Endothelial cell (in vitro differentiated cells): ENCODE measurements around the gene LARP6. TPM values are rescaled to one million over a fixed set of nuclear protein-coding genes. Genes with fewer than 3 reads are reported as not detected.
"Not testable (repeated sequence)": the region's sequence is repeated elsewhere in the genome, so short reads cannot be mapped to it uniquely, and the experiment has no call there.

Experiments used
- DNase-seq: peaks from one replicate; pipeline ENCODE4 v3.0.0; 2021; ENCODE audit warnings: low spot score
- H3K27ac Mint-ChIP-seq: one replicate; pipeline ENCODE4 v1.8.0; 2021; ENCODE audit warnings: mixed read lengths, inconsistent platforms; ENCODE audit not compliant: unreplicated experiment
- H3K27me3 Mint-ChIP-seq: one replicate; pipeline ENCODE4 v1.8.0; 2021; ENCODE audit warnings: mild to moderate bottlenecking, moderate library complexity, mixed read lengths, inconsistent platforms; ENCODE audit not compliant: unreplicated experiment
- H3K36me3 Mint-ChIP-seq: one replicate; pipeline ENCODE4 v1.8.0; 2021; ENCODE audit warnings: mild to moderate bottlenecking, low read depth, mixed read lengths, inconsistent platforms; ENCODE audit not compliant: unreplicated experiment
- H3K4me1 Mint-ChIP-seq: one replicate; pipeline ENCODE4 v1.8.0; 2021; ENCODE audit warnings: mild to moderate bottlenecking, mixed read lengths, inconsistent platforms; ENCODE audit not compliant: unreplicated experiment
- H3K4me3 Mint-ChIP-seq: one replicate; pipeline ENCODE4 v1.8.0; 2021; ENCODE audit warnings: mild to moderate bottlenecking, mixed read lengths, inconsistent platforms; ENCODE audit not compliant: unreplicated experiment
- H3K9me3 Mint-ChIP-seq: one replicate; pipeline ENCODE4 v1.8.0; 2021; ENCODE audit warnings: mixed read lengths, inconsistent platforms; ENCODE audit not compliant: unreplicated experiment
- total RNA-seq: library from RNA; stranded (reverse); fragmentation: NEBNext Ultra II Directional; extraction: Animal tissue kit (Norgen Biotek cat#: 25700); gene quantifications from one replicate; pipeline ENCODE4 v1.2.1, GENCODE V29; 2021; ENCODE audit not compliant: unreplicated experiment
- TF ChIP-seq, protein P1 (sequence below): fragments of 200-600 bp; sonication (generic); IDR thresholded peaks from one replicate; pipeline ENCODE4 v1.5.0; 2021; ENCODE audit warnings: antibody characterized with exemption; ENCODE audit not compliant: unreplicated experiment

Gene LARP6
- total RNA-seq, 1 donor from 2014 or later, result 4.5 TPM

DNA sequence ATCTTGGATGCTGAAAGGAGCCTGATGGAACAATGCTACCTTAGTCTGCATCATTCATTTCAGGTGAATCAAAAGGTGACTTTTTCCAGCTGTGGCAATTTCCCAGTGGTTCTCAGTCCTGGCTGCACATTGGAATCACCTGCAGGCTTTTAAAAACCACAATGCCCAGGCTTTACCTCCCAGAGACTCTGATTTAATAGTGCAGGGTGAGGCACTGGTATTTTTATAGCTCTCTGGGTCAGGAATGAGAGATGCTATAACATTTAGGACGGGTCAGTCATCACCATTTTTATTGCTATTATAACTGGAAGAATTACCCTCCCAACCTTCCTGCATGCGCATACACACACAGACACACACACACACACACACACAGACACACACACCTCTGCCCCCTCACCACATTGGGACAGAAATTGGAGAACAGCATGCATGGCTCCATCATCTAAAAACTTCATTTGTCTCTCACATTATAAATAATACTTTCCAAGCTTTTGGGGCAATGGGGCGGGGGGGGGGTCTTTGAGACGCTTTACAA is 41.1 kb downstream of the LARP6 start:
- Mint-ChIP-seq H3K36me3 (no peaks in the 10 kb centered on the region), H3K9me3 (no peaks in the 10 kb centered on the region), H3K4me3 (no peak overlapping the region), H3K27ac (no peak overlapping the region), H3K27me3 (peaks cover 2% of the 10 kb centered on the region), H3K4me1 (no peaks in the 10 kb centered on the region)
- TF ChIP-seq, protein P1, sequence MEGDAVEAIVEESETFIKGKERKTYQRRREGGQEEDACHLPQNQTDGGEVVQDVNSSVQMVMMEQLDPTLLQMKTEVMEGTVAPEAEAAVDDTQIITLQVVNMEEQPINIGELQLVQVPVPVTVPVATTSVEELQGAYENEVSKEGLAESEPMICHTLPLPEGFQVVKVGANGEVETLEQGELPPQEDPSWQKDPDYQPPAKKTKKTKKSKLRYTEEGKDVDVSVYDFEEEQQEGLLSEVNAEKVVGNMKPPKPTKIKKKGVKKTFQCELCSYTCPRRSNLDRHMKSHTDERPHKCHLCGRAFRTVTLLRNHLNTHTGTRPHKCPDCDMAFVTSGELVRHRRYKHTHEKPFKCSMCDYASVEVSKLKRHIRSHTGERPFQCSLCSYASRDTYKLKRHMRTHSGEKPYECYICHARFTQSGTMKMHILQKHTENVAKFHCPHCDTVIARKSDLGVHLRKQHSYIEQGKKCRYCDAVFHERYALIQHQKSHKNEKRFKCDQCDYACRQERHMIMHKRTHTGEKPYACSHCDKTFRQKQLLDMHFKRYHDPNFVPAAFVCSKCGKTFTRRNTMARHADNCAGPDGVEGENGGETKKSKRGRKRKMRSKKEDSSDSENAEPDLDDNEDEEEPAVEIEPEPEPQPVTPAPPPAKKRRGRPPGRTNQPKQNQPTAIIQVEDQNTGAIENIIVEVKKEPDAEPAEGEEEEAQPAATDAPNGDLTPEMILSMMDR, result no peak
- no peak for DNase-seq

DNA sequence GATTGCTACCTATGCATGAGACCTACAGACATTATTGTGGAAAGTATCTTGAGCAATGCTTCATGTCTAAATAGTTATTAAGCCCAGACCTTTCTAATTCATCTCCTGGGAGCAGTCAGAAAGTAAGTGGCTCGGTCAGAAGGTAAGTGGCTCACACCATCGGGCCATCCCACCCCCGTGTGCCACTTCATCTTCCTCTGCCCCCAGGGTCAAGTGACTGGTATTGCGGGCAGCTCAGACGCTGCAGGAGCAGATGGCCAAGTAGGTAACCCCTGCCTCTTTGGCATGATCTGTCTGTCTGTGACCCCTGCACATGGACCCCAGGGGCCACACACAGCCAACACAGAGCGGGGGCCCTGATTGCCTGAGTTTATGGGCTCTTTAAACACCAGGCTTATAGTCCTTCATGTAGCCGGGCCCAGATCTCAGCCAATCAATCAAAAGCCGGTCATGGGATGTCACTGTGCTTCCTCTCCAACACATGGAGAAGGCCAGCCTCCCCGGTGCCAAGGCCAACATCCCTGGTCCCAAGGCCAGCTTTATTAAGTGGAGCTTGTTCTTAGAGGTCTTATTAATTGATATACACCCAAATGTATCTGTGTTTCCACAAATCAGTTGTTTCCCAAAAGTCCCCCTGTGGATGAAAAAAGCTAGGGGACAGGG is 42.9 kb downstream of the LARP6 start:
- Mint-ChIP-seq H3K36me3 (no peaks in the 10 kb centered on the region), H3K9me3 (no peaks in the 10 kb centered on the region), H3K27me3 (peaks cover 2% of the 10 kb centered on the region), H3K4me1 (peaks cover 13% of the 10 kb centered on the region), H3K27ac (no peak overlapping the region), H3K4me3 (no peak overlapping the region)
- no peak for DNase-seq
- TF ChIP-seq, protein P1, result no peak

DNA sequence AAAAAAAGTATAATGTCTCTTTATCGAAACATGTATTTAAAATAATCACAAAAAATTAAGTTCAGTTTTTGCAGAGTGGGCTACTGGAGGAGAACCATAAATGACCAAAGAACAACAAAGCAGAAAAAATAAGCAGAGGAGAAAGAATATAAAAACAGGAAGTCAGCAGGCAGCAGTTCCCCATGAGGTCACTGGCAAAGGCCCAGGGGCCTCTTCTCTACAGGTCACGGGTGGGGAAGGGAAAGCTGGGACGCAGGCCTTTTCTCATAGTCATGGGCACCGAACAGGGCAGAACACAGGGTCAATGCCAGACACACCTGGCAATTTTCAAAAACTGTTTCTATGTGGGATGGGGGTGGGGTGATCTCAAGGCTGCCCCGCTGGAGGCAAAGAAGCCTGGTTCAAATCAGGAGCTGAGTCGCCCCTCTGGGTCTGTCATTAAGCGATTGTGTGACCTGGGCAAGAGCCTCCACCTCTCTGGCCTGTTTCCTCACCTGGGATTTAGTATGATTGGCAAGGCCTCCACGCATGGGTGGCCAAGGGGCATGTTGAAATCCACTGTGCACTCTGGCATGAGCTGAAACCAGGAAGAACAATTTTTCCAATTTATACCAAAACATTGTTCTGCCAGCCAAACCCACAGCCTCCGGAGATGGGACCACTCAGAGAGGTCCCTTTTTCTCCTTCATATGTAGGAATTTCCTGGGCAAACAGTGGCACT is 46.8 kb downstream of the LARP6 start:
- H3K36me3 Mint-ChIP-seq, result no peaks in the 10 kb centered on the region
- H3K4me3 Mint-ChIP-seq, result no peak overlapping the region
- H3K4me1 Mint-ChIP-seq, result peaks cover 13% of the 10 kb centered on the region
- TF ChIP-seq, protein P1, result no peak
- DNase-seq, result no peak
- no peaks in the 10 kb centered on the region for H3K9me3 Mint-ChIP-seq
- H3K27me3 Mint-ChIP-seq, result peaks cover 2% of the 10 kb centered on the region
- no peak overlapping the region for H3K27ac Mint-ChIP-seq

DNA sequence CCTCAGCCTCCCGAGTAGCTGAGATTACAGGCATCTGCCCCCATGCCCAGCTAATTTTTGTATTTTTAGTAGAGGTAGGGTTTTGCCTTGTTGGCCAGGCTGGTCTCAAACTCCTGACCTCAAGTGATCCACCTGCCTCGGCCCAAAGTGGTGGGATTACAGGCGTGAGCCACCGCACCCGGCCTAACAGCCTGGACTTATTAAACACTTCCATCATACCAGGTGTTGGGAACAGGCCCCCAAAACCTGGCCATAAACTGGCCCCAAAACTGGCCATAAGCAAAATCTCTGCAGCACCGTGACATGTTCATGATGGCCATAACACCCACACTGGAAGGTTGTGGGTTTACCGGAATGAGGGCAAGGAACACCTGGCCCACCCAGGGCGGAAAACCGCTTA is 49.6 kb downstream of the LARP6 start:
- H3K4me3 Mint-ChIP-seq, DNase-seq, H3K36me3 Mint-ChIP-seq, H3K9me3 Mint-ChIP-seq, H3K27me3 Mint-ChIP-seq, H3K27ac Mint-ChIP-seq: not testable (repeated sequence)
- peaks cover 15% of the 10 kb centered on the region for H3K4me1 Mint-ChIP-seq

DNA sequence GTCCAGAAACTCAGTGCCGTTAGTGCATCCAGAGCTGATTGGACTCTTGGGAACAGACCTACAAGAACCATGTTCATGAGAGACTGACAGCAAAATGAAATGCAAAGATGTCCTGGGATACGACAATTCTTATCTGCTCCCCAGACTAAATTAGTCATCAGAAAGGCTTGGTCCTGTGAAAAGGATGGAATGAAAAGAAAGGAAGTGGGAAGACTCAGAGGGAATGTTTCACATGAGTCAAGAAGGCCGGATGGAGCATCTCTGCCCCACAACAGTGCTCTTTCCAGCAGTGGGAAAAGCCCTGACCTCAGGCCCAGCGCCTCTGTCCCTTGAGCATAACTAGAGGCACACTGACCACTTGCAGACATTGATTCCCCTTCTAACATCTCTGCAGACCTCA is 51.3 kb downstream of the LARP6 start:
- Mint-ChIP-seq H3K27ac (no peak overlapping the region), H3K4me1 (peaks cover 15% of the 10 kb centered on the region), H3K27me3 (peaks cover 1% of the 10 kb centered on the region), H3K4me3 (no peak overlapping the region), H3K36me3 (no peaks in the 10 kb centered on the region), H3K9me3 (no peaks in the 10 kb centered on the region)
- no peak for DNase-seq
- TF ChIP-seq, protein P1, result no peak
